ENCODE data around the gene FBXW7. TPM values are rescaled to one million over a fixed set of nuclear protein-coding genes. Genes with fewer than 3 reads are reported as not detected.

FBXW7 gene
- total and polyA plus RNA-seq, 2 of the 8 experiments (the other 6 are each of a cell fraction or from before 2014, with no cell fraction given), result 6.0 to 26.7 TPM

DNA sequence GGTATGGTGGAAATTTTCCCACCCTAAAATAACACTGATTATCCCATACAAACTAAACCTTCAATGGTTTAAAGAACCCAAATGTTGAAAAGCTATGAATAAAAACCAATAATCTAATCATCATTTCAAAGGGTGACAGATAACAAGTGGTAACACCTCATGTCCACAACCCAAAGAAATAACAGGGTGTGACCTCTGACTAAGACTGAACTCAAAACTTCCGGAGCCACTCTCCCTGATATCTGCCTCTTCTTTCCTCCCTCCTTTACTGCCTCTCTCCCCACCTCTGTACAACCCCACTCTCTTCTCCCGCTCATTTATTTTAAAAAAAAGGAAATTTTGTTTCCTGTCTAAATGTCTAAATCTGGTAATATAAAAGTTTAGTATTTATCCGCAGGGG, 11.5 kb downstream of the FBXW7 start (continued):
- TF ChIP-seq, protein P1, sequence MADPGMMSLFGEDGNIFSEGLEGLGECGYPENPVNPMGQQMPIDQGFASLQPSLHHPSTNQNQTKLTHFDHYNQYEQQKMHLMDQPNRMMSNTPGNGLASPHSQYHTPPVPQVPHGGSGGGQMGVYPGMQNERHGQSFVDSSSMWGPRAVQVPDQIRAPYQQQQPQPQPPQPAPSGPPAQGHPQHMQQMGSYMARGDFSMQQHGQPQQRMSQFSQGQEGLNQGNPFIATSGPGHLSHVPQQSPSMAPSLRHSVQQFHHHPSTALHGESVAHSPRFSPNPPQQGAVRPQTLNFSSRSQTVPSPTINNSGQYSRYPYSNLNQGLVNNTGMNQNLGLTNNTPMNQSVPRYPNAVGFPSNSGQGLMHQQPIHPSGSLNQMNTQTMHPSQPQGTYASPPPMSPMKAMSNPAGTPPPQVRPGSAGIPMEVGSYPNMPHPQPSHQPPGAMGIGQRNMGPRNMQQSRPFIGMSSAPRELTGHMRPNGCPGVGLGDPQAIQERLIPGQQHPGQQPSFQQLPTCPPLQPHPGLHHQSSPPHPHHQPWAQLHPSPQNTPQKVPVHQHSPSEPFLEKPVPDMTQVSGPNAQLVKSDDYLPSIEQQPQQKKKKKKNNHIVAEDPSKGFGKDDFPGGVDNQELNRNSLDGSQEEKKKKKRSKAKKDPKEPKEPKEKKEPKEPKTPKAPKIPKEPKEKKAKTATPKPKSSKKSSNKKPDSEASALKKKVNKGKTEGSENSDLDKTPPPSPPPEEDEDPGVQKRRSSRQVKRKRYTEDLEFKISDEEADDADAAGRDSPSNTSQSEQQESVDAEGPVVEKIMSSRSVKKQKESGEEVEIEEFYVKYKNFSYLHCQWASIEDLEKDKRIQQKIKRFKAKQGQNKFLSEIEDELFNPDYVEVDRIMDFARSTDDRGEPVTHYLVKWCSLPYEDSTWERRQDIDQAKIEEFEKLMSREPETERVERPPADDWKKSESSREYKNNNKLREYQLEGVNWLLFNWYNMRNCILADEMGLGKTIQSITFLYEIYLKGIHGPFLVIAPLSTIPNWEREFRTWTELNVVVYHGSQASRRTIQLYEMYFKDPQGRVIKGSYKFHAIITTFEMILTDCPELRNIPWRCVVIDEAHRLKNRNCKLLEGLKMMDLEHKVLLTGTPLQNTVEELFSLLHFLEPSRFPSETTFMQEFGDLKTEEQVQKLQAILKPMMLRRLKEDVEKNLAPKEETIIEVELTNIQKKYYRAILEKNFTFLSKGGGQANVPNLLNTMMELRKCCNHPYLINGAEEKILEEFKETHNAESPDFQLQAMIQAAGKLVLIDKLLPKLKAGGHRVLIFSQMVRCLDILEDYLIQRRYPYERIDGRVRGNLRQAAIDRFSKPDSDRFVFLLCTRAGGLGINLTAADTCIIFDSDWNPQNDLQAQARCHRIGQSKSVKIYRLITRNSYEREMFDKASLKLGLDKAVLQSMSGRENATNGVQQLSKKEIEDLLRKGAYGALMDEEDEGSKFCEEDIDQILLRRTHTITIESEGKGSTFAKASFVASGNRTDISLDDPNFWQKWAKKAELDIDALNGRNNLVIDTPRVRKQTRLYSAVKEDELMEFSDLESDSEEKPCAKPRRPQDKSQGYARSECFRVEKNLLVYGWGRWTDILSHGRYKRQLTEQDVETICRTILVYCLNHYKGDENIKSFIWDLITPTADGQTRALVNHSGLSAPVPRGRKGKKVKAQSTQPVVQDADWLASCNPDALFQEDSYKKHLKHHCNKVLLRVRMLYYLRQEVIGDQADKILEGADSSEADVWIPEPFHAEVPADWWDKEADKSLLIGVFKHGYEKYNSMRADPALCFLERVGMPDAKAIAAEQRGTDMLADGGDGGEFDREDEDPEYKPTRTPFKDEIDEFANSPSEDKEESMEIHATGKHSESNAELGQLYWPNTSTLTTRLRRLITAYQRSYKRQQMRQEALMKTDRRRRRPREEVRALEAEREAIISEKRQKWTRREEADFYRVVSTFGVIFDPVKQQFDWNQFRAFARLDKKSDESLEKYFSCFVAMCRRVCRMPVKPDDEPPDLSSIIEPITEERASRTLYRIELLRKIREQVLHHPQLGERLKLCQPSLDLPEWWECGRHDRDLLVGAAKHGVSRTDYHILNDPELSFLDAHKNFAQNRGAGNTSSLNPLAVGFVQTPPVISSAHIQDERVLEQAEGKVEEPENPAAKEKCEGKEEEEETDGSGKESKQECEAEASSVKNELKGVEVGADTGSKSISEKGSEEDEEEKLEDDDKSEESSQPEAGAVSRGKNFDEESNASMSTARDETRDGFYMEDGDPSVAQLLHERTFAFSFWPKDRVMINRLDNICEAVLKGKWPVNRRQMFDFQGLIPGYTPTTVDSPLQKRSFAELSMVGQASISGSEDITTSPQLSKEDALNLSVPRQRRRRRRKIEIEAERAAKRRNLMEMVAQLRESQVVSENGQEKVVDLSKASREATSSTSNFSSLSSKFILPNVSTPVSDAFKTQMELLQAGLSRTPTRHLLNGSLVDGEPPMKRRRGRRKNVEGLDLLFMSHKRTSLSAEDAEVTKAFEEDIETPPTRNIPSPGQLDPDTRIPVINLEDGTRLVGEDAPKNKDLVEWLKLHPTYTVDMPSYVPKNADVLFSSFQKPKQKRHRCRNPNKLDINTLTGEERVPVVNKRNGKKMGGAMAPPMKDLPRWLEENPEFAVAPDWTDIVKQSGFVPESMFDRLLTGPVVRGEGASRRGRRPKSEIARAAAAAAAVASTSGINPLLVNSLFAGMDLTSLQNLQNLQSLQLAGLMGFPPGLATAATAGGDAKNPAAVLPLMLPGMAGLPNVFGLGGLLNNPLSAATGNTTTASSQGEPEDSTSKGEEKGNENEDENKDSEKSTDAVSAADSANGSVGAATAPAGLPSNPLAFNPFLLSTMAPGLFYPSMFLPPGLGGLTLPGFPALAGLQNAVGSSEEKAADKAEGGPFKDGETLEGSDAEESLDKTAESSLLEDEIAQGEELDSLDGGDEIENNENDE (IDR thresholded peaks at IDR 0.05; ENCODE audit: insufficient replicate concordance, low read length), result no peak
- TF ChIP-seq NANOG (IDR thresholded peaks at IDR 0.05; ENCODE audit: insufficient read depth, low read depth, low read length, poor library complexity, severe bottlenecking), result no peak
- TF ChIP-seq ZNF274 (IDR thresholded peaks at IDR 0.05; ENCODE audit: borderline replicate concordance, extremely low read depth, low read length), result no peak
- no peak for TF ChIP-seq ASH2L (IDR thresholded peaks at IDR 0.05; ENCODE audit: low read length)
- no peak for TF ChIP-seq TBP (IDR thresholded peaks at IDR 0.05; ENCODE audit: low read depth, low read length)
- no peak for TF ChIP-seq BRCA1 (IDR thresholded peaks at IDR 0.05; ENCODE audit: low read depth, low read length)
